ENCODE measurements around the gene MME.

MME gene

DNA sequence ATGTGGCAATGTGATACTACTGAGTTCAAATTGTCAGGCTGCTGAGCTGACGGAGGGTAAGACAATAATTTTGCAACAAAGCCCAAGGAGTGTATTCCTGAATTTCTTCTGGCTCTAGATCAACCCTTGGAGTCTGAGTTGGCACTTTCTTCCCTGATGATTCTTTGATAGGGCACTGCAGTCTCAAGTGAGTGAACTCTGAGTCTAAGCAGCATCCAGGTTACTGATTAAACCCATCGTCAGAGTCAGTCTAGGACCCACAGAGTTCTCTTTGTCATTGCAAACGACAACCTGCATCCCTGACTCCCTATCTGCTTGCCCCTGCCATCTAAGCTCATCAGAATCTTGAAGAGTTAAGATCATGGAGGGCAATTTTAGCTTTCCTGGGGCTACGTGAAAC is 58.6 kb downstream of the MME start:
- Histone ChIP-seq H3K9me3 (ENCODE audit: control insufficient read depth, insufficient read depth, low read length) (no peaks in the 10 kb centered on the region), H4K20me1 (ENCODE audit: control insufficient read depth, insufficient read depth, low read depth, low read length) (no peaks in the 10 kb centered on the region), H3K36me3 (ENCODE audit: control insufficient read depth, low read length) (peaks cover 97% of the 10 kb centered on the region), H3K9me2 (replicated peaks; ENCODE audit: control insufficient read depth, low read length) (no peaks in the 10 kb centered on the region), H3K79me2 (ENCODE audit: control insufficient read depth, low read length) (peaks cover 31% of the 10 kb centered on the region), H3K4me3 (ENCODE audit: low read length) (no peak overlapping the region), H3K27ac (ENCODE audit: low read depth, low read length) (no peak overlapping the region), H3K27me3 (ENCODE audit: control insufficient read depth, low read length) (no peaks in the 10 kb centered on the region), H3K4me2 (ENCODE audit: low read length) (no peak overlapping the region), H3F3A (ENCODE audit: control insufficient read depth, insufficient read depth) (peaks cover 4% of the 10 kb centered on the region; the same call in 1 of the 2 replicates), H3K4me1 (ENCODE audit: control insufficient read depth, low read length) (no peaks in the 10 kb centered on the region)
- TF ChIP-seq, protein P1, sequence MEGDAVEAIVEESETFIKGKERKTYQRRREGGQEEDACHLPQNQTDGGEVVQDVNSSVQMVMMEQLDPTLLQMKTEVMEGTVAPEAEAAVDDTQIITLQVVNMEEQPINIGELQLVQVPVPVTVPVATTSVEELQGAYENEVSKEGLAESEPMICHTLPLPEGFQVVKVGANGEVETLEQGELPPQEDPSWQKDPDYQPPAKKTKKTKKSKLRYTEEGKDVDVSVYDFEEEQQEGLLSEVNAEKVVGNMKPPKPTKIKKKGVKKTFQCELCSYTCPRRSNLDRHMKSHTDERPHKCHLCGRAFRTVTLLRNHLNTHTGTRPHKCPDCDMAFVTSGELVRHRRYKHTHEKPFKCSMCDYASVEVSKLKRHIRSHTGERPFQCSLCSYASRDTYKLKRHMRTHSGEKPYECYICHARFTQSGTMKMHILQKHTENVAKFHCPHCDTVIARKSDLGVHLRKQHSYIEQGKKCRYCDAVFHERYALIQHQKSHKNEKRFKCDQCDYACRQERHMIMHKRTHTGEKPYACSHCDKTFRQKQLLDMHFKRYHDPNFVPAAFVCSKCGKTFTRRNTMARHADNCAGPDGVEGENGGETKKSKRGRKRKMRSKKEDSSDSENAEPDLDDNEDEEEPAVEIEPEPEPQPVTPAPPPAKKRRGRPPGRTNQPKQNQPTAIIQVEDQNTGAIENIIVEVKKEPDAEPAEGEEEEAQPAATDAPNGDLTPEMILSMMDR (IDR thresholded peaks at IDR 0.05; ENCODE audit: low read depth, low read length, poor library complexity, severe bottlenecking): no peak
- TF ChIP-seq EZH2phosphoT487 (IDR thresholded peaks at IDR 0.05; ENCODE audit: borderline replicate concordance, low read length): no peak

DNA sequence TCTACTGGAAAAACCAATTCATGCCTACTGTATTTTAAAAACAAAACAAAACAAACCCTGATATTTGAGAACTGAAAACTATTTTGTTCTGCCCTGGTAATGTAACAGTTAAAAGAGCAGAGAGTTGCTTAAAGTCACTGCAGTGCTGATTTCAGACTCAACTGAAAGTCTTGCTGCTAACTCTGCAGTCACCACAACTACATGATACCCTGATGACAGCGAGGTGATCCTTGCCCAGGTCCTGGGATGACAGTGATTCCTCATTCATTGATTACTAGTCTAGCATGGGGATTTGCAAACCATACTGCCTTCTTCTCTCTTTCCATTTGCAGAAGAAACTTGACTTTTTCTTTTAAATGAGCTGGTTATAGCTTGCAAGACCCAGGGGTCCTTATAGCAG is 67.5 kb downstream of the MME start:
- Histone ChIP-seq H3K36me3 (ENCODE audit: control insufficient read depth, low read length) (peaks cover 96% of the 10 kb centered on the region), H3K27me3 (ENCODE audit: control insufficient read depth, low read length) (no peaks in the 10 kb centered on the region), H3K79me2 (ENCODE audit: control insufficient read depth, low read length) (no peaks in the 10 kb centered on the region)

DNA sequence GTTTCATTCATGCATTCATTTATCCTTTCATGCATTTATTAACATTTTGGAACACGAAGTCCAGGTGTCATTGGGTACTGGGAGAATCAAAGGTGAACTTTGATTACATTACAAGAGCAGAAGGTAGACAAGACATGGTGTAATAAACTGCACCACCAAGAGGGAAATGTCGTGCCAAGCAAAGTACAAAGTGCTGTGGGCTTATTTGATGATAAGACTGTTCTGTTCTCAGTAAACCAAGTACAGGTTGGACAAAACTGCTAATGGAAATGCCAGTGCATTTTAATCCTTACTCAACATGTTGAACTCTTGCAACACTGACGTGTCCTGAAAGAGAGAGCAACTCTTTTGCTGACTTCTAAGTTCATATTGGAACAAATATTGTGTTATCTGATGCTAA is 69.4 kb downstream of the MME start:
- no peaks in the 10 kb centered on the region for H3K9me2 ChIP-seq (replicated peaks; ENCODE audit: control insufficient read depth, low read length)
- H3K27ac ChIP-seq (ENCODE audit: low read depth, low read length): no peak overlapping the region
- H3K27me3 ChIP-seq (ENCODE audit: control insufficient read depth, low read length): no peaks in the 10 kb centered on the region

More for the DNA sequence above, 67.5 kb downstream of the MME start:
- no peak overlapping the region for H3K4me3 ChIP-seq (ENCODE audit: low read length)
- H3K4me2 ChIP-seq (ENCODE audit: low read length): no peak overlapping the region
- no peaks in the 10 kb centered on the region for H4K20me1 ChIP-seq (ENCODE audit: control insufficient read depth, insufficient read depth, low read depth, low read length)
- H3K9me2 ChIP-seq (replicated peaks; ENCODE audit: control insufficient read depth, low read length): no peaks in the 10 kb centered on the region
- no peak overlapping the region for H3K27ac ChIP-seq (ENCODE audit: low read depth, low read length)
- H3K9me3 ChIP-seq (ENCODE audit: control insufficient read depth, insufficient read depth, low read length): no peaks in the 10 kb centered on the region
- no peaks in the 10 kb centered on the region; the same call in 1 of the 2 replicates for H3F3A ChIP-seq (ENCODE audit: control insufficient read depth, insufficient read depth)
- no peak for TF ChIP-seq EZH2phosphoT487 (IDR thresholded peaks at IDR 0.05; ENCODE audit: borderline replicate concordance, low read length)
- TF ChIP-seq, protein P1 (IDR thresholded peaks at IDR 0.05; ENCODE audit: low read depth, low read length, poor library complexity, severe bottlenecking): no peak
- H3K4me1 ChIP-seq (ENCODE audit: control insufficient read depth, low read length): no peaks in the 10 kb centered on the region

More for the DNA sequence above, 69.4 kb downstream of the MME start:
- no peaks in the 10 kb centered on the region for H3K4me1 ChIP-seq (ENCODE audit: control insufficient read depth, low read length)
- no peaks in the 10 kb centered on the region for H3K9me3 ChIP-seq (ENCODE audit: control insufficient read depth, insufficient read depth, low read length)
- no peaks in the 10 kb centered on the region; the same call in 1 of the 2 replicates for H3F3A ChIP-seq (ENCODE audit: control insufficient read depth, insufficient read depth)
- no peaks in the 10 kb centered on the region for H4K20me1 ChIP-seq (ENCODE audit: control insufficient read depth, insufficient read depth, low read depth, low read length)
- H3K4me2 ChIP-seq (ENCODE audit: low read length): no peak overlapping the region
- H3K4me3 ChIP-seq (ENCODE audit: low read length): no peak overlapping the region
- peaks cover 96% of the 10 kb centered on the region for H3K36me3 ChIP-seq (ENCODE audit: control insufficient read depth, low read length)
- H3K79me2 ChIP-seq (ENCODE audit: control insufficient read depth, low read length): no peaks in the 10 kb centered on the region
- TF ChIP-seq EZH2phosphoT487 (IDR thresholded peaks at IDR 0.05; ENCODE audit: borderline replicate concordance, low read length): no peak
- TF ChIP-seq, protein P1 (IDR thresholded peaks at IDR 0.05; ENCODE audit: low read depth, low read length, poor library complexity, severe bottlenecking): no peak

All from DOHH2 (cell line).